ENCODE data around the gene AP3B2. TPM values are rescaled to one million over a fixed set of nuclear protein-coding genes. Genes with fewer than 3 reads are reported as not detected.

Gene AP3B2
- total RNA-seq, 1 experiment from 2014 or later: 7.5 TPM

- POLR2A ChIA-PET: no interaction called here
- intact Hi-C loops (cut with micrococcal nuclease): no loop called here
- no peaks in the 10 kb centered on the region for H3K4me1 Mint-ChIP-seq (ENCODE audit: insufficient read depth, unreplicated experiment)
Measured at GRCh38 chr15:82666606-82667005, 43.1 kb downstream of the AP3B2 start.

GRCh38 chr15:82664021-82664420, 45.7 kb downstream of the AP3B2 start:
- no TSS peak for BruUV-seq (replicated peaks)
- Mint-ChIP-seq H3K4me1 (ENCODE audit: insufficient read depth, unreplicated experiment) (no peaks in the 10 kb centered on the region), H3K9me3 (ENCODE audit: unreplicated experiment) (no peaks in the 10 kb centered on the region), H3K27me3 (ENCODE audit: insufficient read depth, unreplicated experiment) (peaks cover 12% of the 10 kb centered on the region), H3K36me3 (ENCODE audit: insufficient read depth, unreplicated experiment) (peaks cover 4% of the 10 kb centered on the region), H3K4me3 (ENCODE audit: unreplicated experiment) (no peak overlapping the region), H3K27ac (ENCODE audit: low read depth, unreplicated experiment) (no peak overlapping the region)
- intact Hi-C loops (cut with micrococcal nuclease): no loop called here
- ChIA-PET CTCF (no interaction called here), POLR2A (no interaction called here)
- no peak for TF ChIP-seq CTCF (IDR thresholded peaks at IDR 0.05; ENCODE audit: unreplicated experiment)
- no peak for DNase-seq (ENCODE audit: unreplicated experiment)

More at GRCh38 chr15:82666606-82667005, 43.1 kb downstream of the AP3B2 start:
- no peaks in the 10 kb centered on the region for H3K9me3 Mint-ChIP-seq (ENCODE audit: unreplicated experiment)
- CTCF ChIA-PET: no interaction called here
- no peak for TF ChIP-seq CTCF (IDR thresholded peaks at IDR 0.05; ENCODE audit: unreplicated experiment)
- no peak overlapping the region for H3K4me3 Mint-ChIP-seq (ENCODE audit: unreplicated experiment)
- no peaks in the 10 kb centered on the region for H3K36me3 Mint-ChIP-seq (ENCODE audit: insufficient read depth, unreplicated experiment)
- no peak for DNase-seq (ENCODE audit: unreplicated experiment)
- H3K27ac Mint-ChIP-seq (ENCODE audit: low read depth, unreplicated experiment): no peak overlapping the region
- no peaks in the 10 kb centered on the region for H3K27me3 Mint-ChIP-seq (ENCODE audit: insufficient read depth, unreplicated experiment)
- BruUV-seq (replicated peaks): no TSS peak

GRCh38 chr15:82663186-82663600, 46.5 kb downstream of the AP3B2 start:
- Mint-ChIP-seq H3K27me3 (ENCODE audit: insufficient read depth, unreplicated experiment) (peaks cover 12% of the 10 kb centered on the region), H3K36me3 (ENCODE audit: insufficient read depth, unreplicated experiment) (peaks cover 4% of the 10 kb centered on the region), H3K4me3 (ENCODE audit: unreplicated experiment) (no peak overlapping the region), H3K27ac (ENCODE audit: low read depth, unreplicated experiment) (no peak overlapping the region), H3K9me3 (ENCODE audit: unreplicated experiment) (no peaks in the 10 kb centered on the region), H3K4me1 (ENCODE audit: insufficient read depth, unreplicated experiment) (no peaks in the 10 kb centered on the region)
- no peak for TF ChIP-seq CTCF (IDR thresholded peaks at IDR 0.05; ENCODE audit: unreplicated experiment)
- DNase-seq (ENCODE audit: unreplicated experiment): peak; percentile 70
- POLR2A ChIA-PET: no interaction called here
- no TSS peak for BruUV-seq (replicated peaks)
- intact Hi-C loops (cut with micrococcal nuclease): loop anchor here (1.0 kb wide), 1 partner anchor 46 kb away; the partner anchor contains the start of gene AP3B2
- CTCF ChIA-PET: no interaction called here

- no peak overlapping the region for H3K4me3 Mint-ChIP-seq (ENCODE audit: unreplicated experiment)
- POLR2A ChIA-PET: no interaction called here
- BruUV-seq (replicated peaks): no TSS peak
- H3K4me1 Mint-ChIP-seq (ENCODE audit: insufficient read depth, unreplicated experiment): no peaks in the 10 kb centered on the region
- intact Hi-C loops (cut with micrococcal nuclease): loop anchor here (1.0 kb wide), 1 partner anchor 47 kb away; the partner anchor contains the start of gene AP3B2
- no peaks in the 10 kb centered on the region for H3K9me3 Mint-ChIP-seq (ENCODE audit: unreplicated experiment)
- TF ChIP-seq CTCF (IDR thresholded peaks at IDR 0.05; ENCODE audit: unreplicated experiment): no peak
- CTCF ChIA-PET: no interaction called here
- peaks cover 4% of the 10 kb centered on the region for H3K36me3 Mint-ChIP-seq (ENCODE audit: insufficient read depth, unreplicated experiment)
- no peak overlapping the region for H3K27ac Mint-ChIP-seq (ENCODE audit: low read depth, unreplicated experiment)
- peaks cover 12% of the 10 kb centered on the region for H3K27me3 Mint-ChIP-seq (ENCODE audit: insufficient read depth, unreplicated experiment)
- DNase-seq (ENCODE audit: unreplicated experiment): no peak
Measured at GRCh38 chr15:82662641-82663040, 47.0 kb downstream of the AP3B2 start.
